Astrocyte of the cerebellum (primary cell): ENCODE data around the gene EML1.

Experiments used
- DNase-seq: peaks from one replicate; pipeline ENCODE4 v3.0.0-alpha.2; 2011; ENCODE audit warnings: low read depth
- H3K4me3 ChIP-seq: 2 replicates; pipeline ENCODE4 v1.5.1; 2011; ENCODE audit warnings: mild to moderate bottlenecking, low read depth, low read length, moderate library complexity
- CTCF ChIP-seq: IDR thresholded peaks from 2 replicates; pipeline ENCODE4 v1.5.1; 2012; ENCODE audit warnings: low read length, low read depth, moderate library complexity, mild to moderate bottlenecking; ENCODE audit errors: missing control alignments
- in situ Hi-C: cut with HindIII; loops from 2 replicates; pipeline ENCODE4 v1.10.0; 2017; ENCODE audit warnings: low sequenced_read_pairs

The EML1 gene

DNA sequence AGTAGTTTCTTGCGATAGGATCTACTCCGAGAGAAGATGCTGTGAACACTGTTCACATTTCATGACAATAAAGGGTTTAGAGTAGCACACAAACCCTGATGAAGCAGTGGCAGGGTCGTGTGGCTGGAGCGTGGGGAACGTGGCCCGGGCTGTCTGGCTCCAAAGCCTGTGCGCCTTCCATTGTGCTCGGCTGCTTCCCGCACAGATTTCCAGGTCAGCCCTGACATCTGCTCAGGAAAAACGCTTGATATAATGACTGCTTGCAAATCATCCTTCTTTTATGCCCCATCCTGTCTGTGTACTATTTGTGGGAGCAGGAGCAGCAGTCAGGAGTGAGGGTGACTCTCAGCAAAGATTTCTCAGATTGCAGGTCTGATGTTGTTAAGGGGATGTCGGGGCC, 78.6 kb downstream of the EML1 start:
- DNase-seq = no peak
- in situ Hi-C loops = loop anchor here (10.0 kb wide), 1 partner anchor 117 kb away; no protein-coding TSS in a partner anchor
- no peak overlapping the region for H3K4me3 ChIP-seq
- TF ChIP-seq CTCF = no peak

GRCh38 chr14:99872786-99873440, 79.7 kb downstream of the EML1 start:
- TF ChIP-seq CTCF = no peak
- in situ Hi-C loops = loop anchor here (10.0 kb wide), 1 partner anchor 118 kb away; no protein-coding TSS in a partner anchor

DNA sequence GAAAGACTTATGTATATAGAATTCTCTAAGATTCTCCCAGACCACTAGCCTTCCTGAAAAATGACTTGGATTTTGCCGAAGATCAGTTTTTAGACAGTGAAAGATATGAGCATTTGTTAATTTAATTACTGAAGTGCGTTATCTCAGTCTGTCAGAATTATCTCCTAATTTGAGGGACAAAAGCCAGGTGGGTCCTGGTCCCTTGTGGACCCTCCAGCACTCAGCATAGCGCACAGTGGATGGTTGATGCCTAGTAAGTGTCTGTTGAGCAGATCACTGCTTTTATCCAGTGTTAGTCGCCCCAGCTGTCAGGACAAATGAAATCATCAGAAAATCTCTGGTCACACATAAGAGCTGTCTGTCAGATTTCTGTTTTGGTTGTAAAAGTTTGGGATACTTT, 80.4 kb downstream of the EML1 start:
- H3K4me3 ChIP-seq = no peak overlapping the region
- in situ Hi-C loops = loop anchor here (10.0 kb wide), 1 partner anchor 119 kb away; no protein-coding TSS in a partner anchor
- no peak for DNase-seq
- no peak for TF ChIP-seq CTCF

More at GRCh38 chr14:99872786-99873440, 79.7 kb downstream of the EML1 start:
- no peak overlapping the region for H3K4me3 ChIP-seq
- DNase-seq = peak; percentile 81

- H3K4me3 ChIP-seq = no peak overlapping the region
- TF ChIP-seq CTCF = no peak
- in situ Hi-C loops = loop anchor here (10.0 kb wide), 1 partner anchor 120 kb away; no protein-coding TSS in a partner anchor
- DNase-seq = no peak
Observed at GRCh38 chr14:99874306-99874705, 81.1 kb downstream of the EML1 start.

GRCh38 chr14:99875421-99875820, 82.2 kb downstream of the EML1 start:
- no peak for TF ChIP-seq CTCF
- no peak for DNase-seq
- in situ Hi-C loops = loop anchor here (5.0 to 10.0 kb wide), 3 partner anchors 43 to 121 kb away; no protein-coding TSS in a partner anchor
- no peak overlapping the region for H3K4me3 ChIP-seq

DNA sequence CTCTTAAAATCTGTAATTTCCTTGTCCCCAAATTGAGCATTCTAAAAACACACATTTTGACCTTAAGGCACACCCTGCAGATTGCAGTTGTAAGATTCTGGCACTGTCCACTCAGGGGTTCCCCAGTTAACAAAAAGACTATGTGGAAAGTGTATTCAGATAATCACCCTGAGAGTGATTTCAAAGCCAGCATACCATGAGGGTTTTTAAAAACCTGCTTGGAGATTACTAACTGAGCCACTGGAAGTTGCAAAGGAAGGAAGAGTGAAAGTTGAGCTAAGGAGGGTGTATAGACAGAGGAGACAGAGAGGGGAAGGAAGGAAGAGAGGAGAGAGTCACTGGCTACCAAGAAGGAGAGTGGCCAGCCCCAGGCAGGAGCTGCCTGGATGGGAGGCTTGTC, 82.6 kb downstream of the EML1 start:
- no peak for TF ChIP-seq CTCF
- no peak overlapping the region for H3K4me3 ChIP-seq
- no peak for DNase-seq
- in situ Hi-C loops = loop anchor here (5.0 to 10.0 kb wide), 3 partner anchors 44 to 121 kb away; no protein-coding TSS in a partner anchor
